HG02763 (cell line): ENCODE results near the gene LONP1.
A peak's percentile ranks its signal among the peaks of the same experiment; 100 is the strongest.
"Not testable (repeated sequence)": the region's sequence is repeated elsewhere in the genome, so short reads cannot be mapped to it uniquely, and the experiment has no call there.

Experiments
- ATAC-seq: cut with Tn5 transposase; IDR thresholded peaks from one replicate; pipeline ENCODE4 v1.9.1; 2021; ENCODE audit warnings: mild to moderate bottlenecking, moderate library complexity; ENCODE audit not compliant: unreplicated experiment

LONP1 gene

GRCh38 chr19:5693195-5694166 is 26.5 kb downstream of the LONP1 start:
- ATAC-seq = no peak

- no peak for ATAC-seq
Measured at GRCh38 chr19:5692723-5693194, 27.2 kb downstream of the LONP1 start.

GRCh38 chr19:5691822-5692722 is 27.9 kb downstream of the LONP1 start:
- ATAC-seq = no peak

- no peak for ATAC-seq
Measured at GRCh38 chr19:5690955-5691821, 28.8 kb downstream of the LONP1 start.

- peak; percentile 39 for ATAC-seq
Measured at GRCh38 chr19:5690125-5690954, 29.6 kb downstream of the LONP1 start, which contains the start of gene RPL36. Gene RPL36, plus strand, starts transcription at chr19:5690295. Its CDS starts 213 bp downstream, at chr19:5690508.

GRCh38 chr19:5688262-5688881 is 31.6 kb downstream of the LONP1 start:
- not testable (repeated sequence) for ATAC-seq

GRCh38 chr19:5687360-5688198 is 32.4 kb downstream of the LONP1 start:
- no peak for ATAC-seq

- peak; percentile 50 for ATAC-seq
Measured at GRCh38 chr19:5686647-5687359, 33.1 kb downstream of the LONP1 start.

- no peak for ATAC-seq
Measured at GRCh38 chr19:5686326-5686646, 33.7 kb downstream of the LONP1 start.

- no peak for ATAC-seq
Measured at GRCh38 chr19:5684694-5685430, 35.1 kb downstream of the LONP1 start.

- no peak for ATAC-seq
Measured at GRCh38 chr19:5683177-5683886, 36.6 kb downstream of the LONP1 start.

GRCh38 chr19:5682107-5682482 is 37.9 kb downstream of the LONP1 start:
- ATAC-seq = no peak

GRCh38 chr19:5681391-5682106 is 38.4 kb downstream of the LONP1 start:
- ATAC-seq = no peak

GRCh38 chr19:5680437-5681368 is 39.2 kb downstream of the LONP1 start, which contains the start of the genes HSD11B1L and MICOS13:
Gene HSD11B1L, plus strand, starts transcription at chr19:5681027. Its CDS starts 3,806 bp downstream, at chr19:5684833.
Gene MICOS13, minus strand, starts transcription at chr19:5680516. Its CDS starts 30 bp downstream, at chr19:5680486.
- ATAC-seq = peak; percentile 88
